ENCODE data around the gene GLRA1.
"Not testable (repeated sequence)": the region's sequence is repeated elsewhere in the genome, so short reads cannot be mapped to it uniquely, and the experiment has no call there.

Gene GLRA1

GRCh38 chr5:151783664-151784063, 141.0 kb downstream of the GLRA1 start:
- not testable (repeated sequence) for H4K8ac ChIP-seq (ENCODE audit: low read length); H4K91ac ChIP-seq (ENCODE audit: low read length); H3K9ac ChIP-seq (ENCODE audit: low read length); H3K18ac ChIP-seq (ENCODE audit: low read depth in 1 of 2, low read length in 2 of 2); H3K14ac ChIP-seq (ENCODE audit: low read length in 2 of 2); H3K4me2 ChIP-seq (ENCODE audit: low read length, poor library complexity, severe bottlenecking); H3K23ac ChIP-seq (ENCODE audit: low read length in 2 of 2); H3K79me1 ChIP-seq (replicated peaks; ENCODE audit: low read length, poor library complexity, severe bottlenecking); H3K9me3 ChIP-seq (ENCODE audit: control insufficient read depth, low read length); H3K4me3 ChIP-seq (ENCODE audit: insufficient read depth in 1 of 2, low read depth in 1 of 2, low read length in 2 of 2); H2BK12ac ChIP-seq (ENCODE audit: low read length in 2 of 2); DNase-seq; H3K27me3 ChIP-seq (ENCODE audit: control insufficient read depth in 1 of 2, insufficient read depth in 1 of 2, low read length in 2 of 2); H3K27ac ChIP-seq (ENCODE audit: low read length, poor library complexity, severe bottlenecking); H2BK5ac ChIP-seq (ENCODE audit: low read depth, low read length, poor library complexity, severe bottlenecking); H2BK120ac ChIP-seq (ENCODE audit: low read depth, low read length); H3K4ac ChIP-seq (ENCODE audit: low read depth in 1 of 2, low read length in 2 of 2); H2BK15ac ChIP-seq (ENCODE audit: low read depth, poor library complexity, severe bottlenecking); H2AFZ ChIP-seq (ENCODE audit: low read depth, low read length); H2AK5ac ChIP-seq (ENCODE audit: low read length, severe bottlenecking)
- 97% methylated on average over 7 of the region's 16 CpGs for WGBS
- peaks cover 11 to 27% of the 10 kb centered on the region in 2 experiments for H3K36me3 ChIP-seq (ENCODE audit: control insufficient read depth in 1 of 2, insufficient read depth in 2 of 2, low read depth in 1 of 2, low read length in 2 of 2)
- H3K4me1 ChIP-seq (ENCODE audit: control insufficient read depth, insufficient read depth, low read depth, low read length), result peaks cover 15% of the 10 kb centered on the region

- Histone ChIP-seq H3K18ac (ENCODE audit: low read depth in 1 of 2, low read length in 2 of 2) (no peak overlapping the region), H3K27ac (ENCODE audit: low read length, poor library complexity, severe bottlenecking) (no peak overlapping the region), H3K4me2 (ENCODE audit: low read length, poor library complexity, severe bottlenecking) (no peak overlapping the region), H3K36me3 (ENCODE audit: control insufficient read depth in 1 of 2, insufficient read depth in 2 of 2, low read depth in 1 of 2, low read length in 2 of 2) (peaks cover 4 to 16% of the 10 kb centered on the region in 2 experiments), H2BK5ac (ENCODE audit: low read depth, low read length, poor library complexity, severe bottlenecking) (no peak overlapping the region), H4K8ac (ENCODE audit: low read length) (no peak overlapping the region), H3K14ac (ENCODE audit: low read length in 2 of 2) (no peak overlapping the region), H3K23ac (ENCODE audit: low read length in 2 of 2) (no peak overlapping the region), H2BK120ac (ENCODE audit: low read depth, low read length) (no peak overlapping the region), H3K79me1 (replicated peaks; ENCODE audit: low read length, poor library complexity, severe bottlenecking) (no peaks in the 10 kb centered on the region), H2BK15ac (ENCODE audit: low read depth, poor library complexity, severe bottlenecking) (no peak overlapping the region), H2AFZ (ENCODE audit: low read depth, low read length) (no peak overlapping the region), H3K9me3 (ENCODE audit: control insufficient read depth, low read length) (no peaks in the 10 kb centered on the region), H2AK5ac (ENCODE audit: low read length, severe bottlenecking) (no peak overlapping the region), H3K4me3 (ENCODE audit: insufficient read depth in 1 of 2, low read depth in 1 of 2, low read length in 2 of 2) (no peak overlapping the region), H3K4me1 (ENCODE audit: control insufficient read depth, insufficient read depth, low read depth, low read length) (peaks cover 11% of the 10 kb centered on the region), H3K4ac (ENCODE audit: low read depth in 1 of 2, low read length in 2 of 2) (no peak overlapping the region), H3K9ac (ENCODE audit: low read length) (no peak overlapping the region), H4K91ac (ENCODE audit: low read length) (no peak overlapping the region), H2BK12ac (ENCODE audit: low read length in 2 of 2) (no peak overlapping the region), H3K27me3 (ENCODE audit: control insufficient read depth in 1 of 2, insufficient read depth in 1 of 2, low read length in 2 of 2) (no peaks in the 10 kb centered on the region)
- no peak for DNase-seq
- no CpG with 5 or more reads among the region's 1 CpG for WGBS
Measured at GRCh38 chr5:151781201-151781600, 143.4 kb downstream of the GLRA1 start.

- no peak overlapping the region for H3K27ac ChIP-seq (ENCODE audit: low read length, poor library complexity, severe bottlenecking)
- no peak overlapping the region for H4K91ac ChIP-seq (ENCODE audit: low read length)
- no peaks in the 10 kb centered on the region for H3K9me3 ChIP-seq (ENCODE audit: control insufficient read depth, low read length)
- no peak overlapping the region for H3K14ac ChIP-seq (ENCODE audit: low read length in 2 of 2)
- peak overlapping the region; percentile 28 for H4K8ac ChIP-seq (ENCODE audit: low read length)
- H3K36me3 ChIP-seq (ENCODE audit: control insufficient read depth in 1 of 2, insufficient read depth in 2 of 2, low read depth in 1 of 2, low read length in 2 of 2), result peaks cover 4 to 16% of the 10 kb centered on the region in 2 experiments
- no peak overlapping the region for H2BK15ac ChIP-seq (ENCODE audit: low read depth, poor library complexity, severe bottlenecking)
- H2BK12ac ChIP-seq (ENCODE audit: low read length in 2 of 2), result no peak overlapping the region
- no peak overlapping the region for H3K4ac ChIP-seq (ENCODE audit: low read depth in 1 of 2, low read length in 2 of 2)
- WGBS, result 86% methylated on average over 11 of the region's 11 CpGs
- no peak overlapping the region for H2BK5ac ChIP-seq (ENCODE audit: low read depth, low read length, poor library complexity, severe bottlenecking)
- H3K4me2 ChIP-seq (ENCODE audit: low read length, poor library complexity, severe bottlenecking), result no peak overlapping the region
- peaks cover 11% of the 10 kb centered on the region for H3K4me1 ChIP-seq (ENCODE audit: control insufficient read depth, insufficient read depth, low read depth, low read length)
- H3K27me3 ChIP-seq (ENCODE audit: control insufficient read depth in 1 of 2, insufficient read depth in 1 of 2, low read length in 2 of 2), result no peaks in the 10 kb centered on the region
- H2AK5ac ChIP-seq (ENCODE audit: low read length, severe bottlenecking), result no peak overlapping the region
- H3K4me3 ChIP-seq (ENCODE audit: insufficient read depth in 1 of 2, low read depth in 1 of 2, low read length in 2 of 2), result no peak overlapping the region
- no peak overlapping the region for H3K23ac ChIP-seq (ENCODE audit: low read length in 2 of 2)
- H3K18ac ChIP-seq (ENCODE audit: low read depth in 1 of 2, low read length in 2 of 2), result no peak overlapping the region
- H2BK120ac ChIP-seq (ENCODE audit: low read depth, low read length), result no peak overlapping the region
- DNase-seq, result no peak
- no peak overlapping the region for H2AFZ ChIP-seq (ENCODE audit: low read depth, low read length)
- H3K9ac ChIP-seq (ENCODE audit: low read length), result no peak overlapping the region
- H3K79me1 ChIP-seq (replicated peaks; ENCODE audit: low read length, poor library complexity, severe bottlenecking), result no peaks in the 10 kb centered on the region
Measured at GRCh38 chr5:151780348-151780747, 144.3 kb downstream of the GLRA1 start.

GRCh38 chr5:151779531-151780125, 145.0 kb downstream of the GLRA1 start:
- H3K18ac ChIP-seq (ENCODE audit: low read depth in 1 of 2, low read length in 2 of 2), result no peak overlapping the region
- H2BK120ac ChIP-seq (ENCODE audit: low read depth, low read length), result no peak overlapping the region
- no peak overlapping the region for H3K23ac ChIP-seq (ENCODE audit: low read length in 2 of 2)
- no peak overlapping the region for H2BK12ac ChIP-seq (ENCODE audit: low read length in 2 of 2)
- H3K4me2 ChIP-seq (ENCODE audit: low read length, poor library complexity, severe bottlenecking), result no peak overlapping the region
- H3K79me1 ChIP-seq (replicated peaks; ENCODE audit: low read length, poor library complexity, severe bottlenecking), result no peaks in the 10 kb centered on the region
- H4K91ac ChIP-seq (ENCODE audit: low read length), result no peak overlapping the region
- H3K36me3 ChIP-seq (ENCODE audit: control insufficient read depth in 1 of 2, insufficient read depth in 2 of 2, low read depth in 1 of 2, low read length in 2 of 2), result peaks cover 4 to 16% of the 10 kb centered on the region in 2 experiments
- no peak overlapping the region for H3K4me3 ChIP-seq (ENCODE audit: insufficient read depth in 1 of 2, low read depth in 1 of 2, low read length in 2 of 2)
- H3K9me3 ChIP-seq (ENCODE audit: control insufficient read depth, low read length), result no peaks in the 10 kb centered on the region
- no peak overlapping the region for H3K4ac ChIP-seq (ENCODE audit: low read depth in 1 of 2, low read length in 2 of 2)
- no peak overlapping the region for H2AK5ac ChIP-seq (ENCODE audit: low read length, severe bottlenecking)
- H4K8ac ChIP-seq (ENCODE audit: low read length), result no peak overlapping the region
- H3K14ac ChIP-seq (ENCODE audit: low read length in 2 of 2), result no peak overlapping the region
- DNase-seq, result no peak
- no peak overlapping the region for H3K27ac ChIP-seq (ENCODE audit: low read length, poor library complexity, severe bottlenecking)
- no peaks in the 10 kb centered on the region for H3K27me3 ChIP-seq (ENCODE audit: control insufficient read depth in 1 of 2, insufficient read depth in 1 of 2, low read length in 2 of 2)
- no peak overlapping the region for H2BK15ac ChIP-seq (ENCODE audit: low read depth, poor library complexity, severe bottlenecking)
- H2AFZ ChIP-seq (ENCODE audit: low read depth, low read length), result no peak overlapping the region
- 100% methylated on average over 1 of the region's 3 CpGs for WGBS
- no peak overlapping the region for H3K9ac ChIP-seq (ENCODE audit: low read length)
- H2BK5ac ChIP-seq (ENCODE audit: low read depth, low read length, poor library complexity, severe bottlenecking), result no peak overlapping the region
- H3K4me1 ChIP-seq (ENCODE audit: control insufficient read depth, insufficient read depth, low read depth, low read length), result peaks cover 11% of the 10 kb centered on the region

Data from mesenchymal stem cell (in vitro differentiated cells and primary cell).